ENCODE data around the gene MATN1.

MATN1 gene

GRCh38 chr1:30686236-30686935 lies 37.0 kb downstream of the MATN1 start:
- FAIRE-seq (no peak), DNase-seq (ENCODE audit: insufficient read length, low spot score) (no peak)

GRCh38 chr1:30685796-30686165 lies 37.6 kb downstream of the MATN1 start:
- no peak for FAIRE-seq

GRCh38 chr1:30684881-30685795 lies 38.2 kb downstream of the MATN1 start:
- DNase-seq (ENCODE audit: insufficient read length, low spot score) = no peak

More at GRCh38 chr1:30685796-30686165, 37.6 kb downstream of the MATN1 start:
- no peak for DNase-seq (ENCODE audit: insufficient read length, low spot score)

GRCh38 chr1:30684259-30684658 lies 39.1 kb downstream of the MATN1 start:
- DNase-seq (ENCODE audit: insufficient read length, low spot score) (no peak), FAIRE-seq (no peak)

More at GRCh38 chr1:30684881-30685795, 38.2 kb downstream of the MATN1 start:
- FAIRE-seq = no peak

GRCh38 chr1:30683699-30684098 lies 39.7 kb downstream of the MATN1 start:
- no peak for DNase-seq (ENCODE audit: insufficient read length, low spot score)
- FAIRE-seq = no peak

GRCh38 chr1:30682396-30683275 lies 40.7 kb downstream of the MATN1 start:
- FAIRE-seq (no peak), DNase-seq (ENCODE audit: insufficient read length, low spot score) (no peak)

GRCh38 chr1:30681782-30682181 lies 41.6 kb downstream of the MATN1 start:
- no peak for FAIRE-seq

GRCh38 chr1:30680879-30681278 lies 42.5 kb downstream of the MATN1 start:
- no peak for FAIRE-seq

More at GRCh38 chr1:30681782-30682181, 41.6 kb downstream of the MATN1 start:
- DNase-seq (ENCODE audit: insufficient read length, low spot score) = no peak

GRCh38 chr1:30680429-30680828 lies 43.0 kb downstream of the MATN1 start:
- DNase-seq (ENCODE audit: insufficient read length, low spot score) (no peak), FAIRE-seq (no peak)

More at GRCh38 chr1:30680879-30681278, 42.5 kb downstream of the MATN1 start:
- DNase-seq (ENCODE audit: insufficient read length, low spot score) = no peak

GRCh38 chr1:30679976-30680305 lies 43.4 kb downstream of the MATN1 start:
- FAIRE-seq = no peak

GRCh38 chr1:30679201-30679975 lies 44.0 kb downstream of the MATN1 start:
- FAIRE-seq (no peak), DNase-seq (ENCODE audit: insufficient read length, low spot score) (no peak)

More at GRCh38 chr1:30679976-30680305, 43.4 kb downstream of the MATN1 start:
- DNase-seq (ENCODE audit: insufficient read length, low spot score) = no peak

GRCh38 chr1:30678209-30678608 lies 45.2 kb downstream of the MATN1 start:
- FAIRE-seq (no peak), DNase-seq (ENCODE audit: insufficient read length, low spot score) (no peak)

- DNase-seq (ENCODE audit: insufficient read length, low spot score) = no peak
- FAIRE-seq = no peak
These were observed 45.9 kb downstream of the MATN1 start for GRCh38 chr1:30677471-30677870.

GRCh38 chr1:30675761-30676160 lies 47.6 kb downstream of the MATN1 start:
- no peak for FAIRE-seq
- no peak for DNase-seq (ENCODE audit: insufficient read length, low spot score)

GRCh38 chr1:30675289-30675688 lies 48.1 kb downstream of the MATN1 start:
- FAIRE-seq (no peak), DNase-seq (ENCODE audit: insufficient read length, low spot score) (no peak)

- DNase-seq (ENCODE audit: insufficient read length, low spot score) (no peak), FAIRE-seq (no peak)
These were observed 50.0 kb downstream of the MATN1 start for GRCh38 chr1:30673395-30673794.

- DNase-seq (ENCODE audit: insufficient read length, low spot score) (no peak), FAIRE-seq (no peak)
These were observed 50.7 kb downstream of the MATN1 start for GRCh38 chr1:30672661-30673060.

- DNase-seq (ENCODE audit: insufficient read length, low spot score) (no peak), FAIRE-seq (no peak)
These were observed 52.9 kb downstream of the MATN1 start for GRCh38 chr1:30670240-30671060.

All from HTR-8/SVneo (cell line).